Fibroblast of lung (primary cell): Measurements from ENCODE around the gene GPR176. TPM values are rescaled to one million over a fixed set of nuclear protein-coding genes. Genes with fewer than 3 reads are reported as not detected.

ENCODE experiments used
- DNase-seq, 2 donors: peaks; one replicate each; pipeline versions ENCODE4 v3.0.0 to v3.0.0-alpha.2; 2010; ENCODE audit warnings: low read depth in 2 of 2
- H2AFZ ChIP-seq: 2 replicates; pipeline ENCODE4 v1.5.1; 2012; ENCODE audit warnings: low read length, control low read depth, inconsistent platforms
- H3K27ac ChIP-seq: 2 replicates; pipeline ENCODE4 v1.5.1; 2011; ENCODE audit warnings: low read length, control low read depth; ENCODE audit not compliant: insufficient read depth
- H3K27me3 ChIP-seq: 2 replicates; pipeline ENCODE4 v1.5.1; 2011; ENCODE audit warnings: mild to moderate bottlenecking, low read length; ENCODE audit not compliant: control insufficient read depth, insufficient read depth
- H3K36me3 ChIP-seq: 2 replicates; pipeline ENCODE4 v1.5.1; 2011; ENCODE audit warnings: low read length; ENCODE audit not compliant: control insufficient read depth, insufficient read depth
- H3K4me1 ChIP-seq: 2 replicates; pipeline ENCODE4 v1.5.1; 2011; ENCODE audit warnings: low read length; ENCODE audit not compliant: control insufficient read depth, insufficient read depth; ENCODE audit errors: extremely low read depth
- H3K4me2 ChIP-seq: 2 replicates; pipeline ENCODE4 v1.5.1; 2011; ENCODE audit warnings: low read length, control low read depth; ENCODE audit not compliant: insufficient read depth; ENCODE audit errors: extremely low read depth
- H3K4me3 ChIP-seq, 4 experiments: fragments of 200-600 bp in 1 of 4; sonication (generic) in 1 of 4; replicated peaks in 1 of 4; 2 replicates each; pipeline ENCODE4 v1.5.1; 2011 to 2016; ENCODE audit warnings: low read length in 4 of 4, low read depth in 3 of 4, mild to moderate bottlenecking in 3 of 4, control low read depth in 2 of 4, inconsistent platforms in 1 of 4, mixed read lengths in 1 of 4; ENCODE audit not compliant: insufficient read depth in 1 of 4; ENCODE audit errors: control extremely low read depth in 1 of 4
- H3K79me2 ChIP-seq: 2 replicates; pipeline ENCODE4 v1.5.1; 2012; ENCODE audit warnings: mild to moderate bottlenecking, low read length, inconsistent platforms; ENCODE audit not compliant: control insufficient read depth, insufficient read depth
- H3K9ac ChIP-seq: 2 replicates; pipeline ENCODE4 v1.5.1; 2011; ENCODE audit warnings: mild to moderate bottlenecking, low read length, control low read depth; ENCODE audit not compliant: insufficient read depth
- H3K9me3 ChIP-seq: 2 replicates; pipeline ENCODE4 v1.5.1; 2012; ENCODE audit warnings: low read depth, low read length; ENCODE audit not compliant: control insufficient read depth, insufficient read depth
- H4K20me1 ChIP-seq: 2 replicates; pipeline ENCODE4 v1.5.1; 2011; ENCODE audit warnings: low read length; ENCODE audit not compliant: control insufficient read depth, insufficient read depth; ENCODE audit errors: extremely low read depth
- EZH2 ChIP-seq: IDR thresholded peaks from 2 replicates; pipeline ENCODE4 v1.5.1; 2012; ENCODE audit warnings: low read length, control low read depth, mild to moderate bottlenecking; ENCODE audit errors: missing control alignments
- polyA plus RNA-seq, 2 donors: library from polyadenylated mRNA; depleted of rRNA in 1 of 2; stranded (reverse) in 1 of 2; unstranded in 1 of 2; fragments of >200 nt; gene quantifications; 2 replicates each; pipeline ENCODE4 v1.2.1, GENCODE V29; 2011 to 2012; ENCODE audit warnings: missing spikeins in 1 of 2
- total RNA-seq: library from RNA; depleted of rRNA; stranded (reverse); fragments of >200 nt; gene quantifications from 2 replicates; pipeline ENCODE4 v1.2.1, GENCODE V29; 2014
- TF ChIP-seq, protein P1 (sequence below), 2 donors: IDR thresholded peaks in 1 of 2; conservative IDR thresholded peaks in 1 of 2; 1 replicate in 1 of 2; 2 replicates in 1 of 2; pipeline ENCODE4 v1.5.1; 2011 to 2012; ENCODE audit warnings: low read length in 2 of 2, control low read depth in 1 of 2, inconsistent platforms in 1 of 2, low read depth in 1 of 2, mild to moderate bottlenecking in 1 of 2

Gene GPR176
- total and polyA plus RNA-seq, 2 donors (not counting 1 experiment from before 2014, with no cell fraction given), result 124 to 179 TPM

DNA sequence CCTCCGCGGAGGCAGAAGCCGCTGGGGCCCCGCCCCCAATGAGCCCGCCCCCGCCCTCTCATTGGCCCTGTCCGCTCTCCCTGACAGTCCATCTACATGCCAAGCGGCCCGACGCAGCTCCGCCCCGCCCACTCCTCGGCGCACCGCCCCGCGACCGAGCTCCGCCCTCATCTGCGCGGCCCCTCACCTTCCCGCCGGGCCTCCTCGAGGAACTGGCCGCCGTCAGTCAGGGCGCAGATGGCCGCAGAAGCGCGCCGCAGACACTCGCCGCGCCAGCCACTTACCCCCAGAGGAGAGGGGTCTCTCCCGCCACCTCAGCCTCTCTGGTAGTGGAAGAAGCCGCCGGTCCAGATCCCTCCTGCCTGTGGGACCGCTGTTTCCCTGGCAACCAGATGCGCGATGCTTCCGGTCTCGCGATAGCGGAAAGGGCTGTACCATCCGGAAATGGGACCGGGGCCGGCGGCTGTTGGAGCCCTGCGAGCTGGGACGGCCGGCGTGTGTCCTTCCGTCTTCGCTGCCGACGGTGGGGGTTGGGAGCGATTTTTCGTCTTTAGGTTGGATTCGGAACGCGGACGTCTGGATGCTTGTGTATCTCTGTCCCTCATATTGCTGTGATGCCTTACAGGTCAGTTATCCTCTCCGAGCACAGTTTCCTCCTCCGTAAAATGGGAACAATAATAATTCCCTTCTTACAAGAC is 137.5 kb downstream of the GPR176 start, which contains the start of gene FSIP1:
FSIP1 (minus strand) TSS at position 401 of the 698 bp plus-strand sequence. CDS start 6,317 bp downstream, outside the sequence.
- Histone ChIP-seq H3K9ac (peak within 1 kb of the TSS; percentile 81), H3K27ac (peak within 1 kb of the TSS; percentile 80), H4K20me1 (no peaks in the 10 kb centered on the region), H3K4me1 (peaks cover 10% of the 10 kb centered on the region), H3K36me3 (no peaks in the 10 kb centered on the region), H3K79me2 (peaks cover 7% of the 10 kb centered on the region), H3K27me3 (no peaks in the 10 kb centered on the region), H3K4me2 (peak within 1 kb of the TSS; percentile 72), H3K4me3 (peak within 1 kb of the TSS; percentile 73 to 96 (median 81)), H3K9me3 (no peaks in the 10 kb centered on the region), H2AFZ (peak within 1 kb of the TSS; percentile 80)
- peak; percentile 95 to 97 for DNase-seq
- TF ChIP-seq, protein P1, sequence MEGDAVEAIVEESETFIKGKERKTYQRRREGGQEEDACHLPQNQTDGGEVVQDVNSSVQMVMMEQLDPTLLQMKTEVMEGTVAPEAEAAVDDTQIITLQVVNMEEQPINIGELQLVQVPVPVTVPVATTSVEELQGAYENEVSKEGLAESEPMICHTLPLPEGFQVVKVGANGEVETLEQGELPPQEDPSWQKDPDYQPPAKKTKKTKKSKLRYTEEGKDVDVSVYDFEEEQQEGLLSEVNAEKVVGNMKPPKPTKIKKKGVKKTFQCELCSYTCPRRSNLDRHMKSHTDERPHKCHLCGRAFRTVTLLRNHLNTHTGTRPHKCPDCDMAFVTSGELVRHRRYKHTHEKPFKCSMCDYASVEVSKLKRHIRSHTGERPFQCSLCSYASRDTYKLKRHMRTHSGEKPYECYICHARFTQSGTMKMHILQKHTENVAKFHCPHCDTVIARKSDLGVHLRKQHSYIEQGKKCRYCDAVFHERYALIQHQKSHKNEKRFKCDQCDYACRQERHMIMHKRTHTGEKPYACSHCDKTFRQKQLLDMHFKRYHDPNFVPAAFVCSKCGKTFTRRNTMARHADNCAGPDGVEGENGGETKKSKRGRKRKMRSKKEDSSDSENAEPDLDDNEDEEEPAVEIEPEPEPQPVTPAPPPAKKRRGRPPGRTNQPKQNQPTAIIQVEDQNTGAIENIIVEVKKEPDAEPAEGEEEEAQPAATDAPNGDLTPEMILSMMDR (conservative IDR thresholded peaks at IDR 0.05 in 1 of 2, IDR thresholded peaks at IDR 0.05 in 1 of 2; ENCODE audit: low read depth in 1 of 2, low read length in 2 of 2), result no peak
- TF ChIP-seq EZH2, result no peak

DNA sequence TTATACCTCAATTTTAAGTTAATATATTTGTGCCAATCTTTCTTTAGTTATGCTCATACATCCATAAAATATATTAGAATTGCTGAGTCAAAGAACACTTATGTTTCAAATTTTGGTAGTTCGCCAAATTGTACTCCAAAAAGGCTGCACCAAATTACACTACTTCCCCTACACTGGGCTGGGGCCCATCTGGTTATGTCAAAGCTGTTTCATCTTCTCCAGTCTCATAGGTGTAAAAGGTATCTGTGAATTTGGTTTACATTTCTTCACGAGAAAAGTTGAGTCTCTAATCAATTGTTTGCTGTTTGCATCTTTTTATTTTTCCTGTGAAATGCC is 138.1 kb downstream of the GPR176 start:
- Histone ChIP-seq H3K4me1 (peaks cover 4% of the 10 kb centered on the region), H4K20me1 (no peaks in the 10 kb centered on the region), H3K4me2 (peak overlapping the region; percentile 68), H3K9ac (no peak overlapping the region), H3K79me2 (peaks cover 7% of the 10 kb centered on the region), H3K9me3 (no peaks in the 10 kb centered on the region), H3K27me3 (no peaks in the 10 kb centered on the region), H3K4me3 (peak overlapping the region; percentile 73 to 89 (median 74)), H3K27ac (no peak overlapping the region), H3K36me3 (no peaks in the 10 kb centered on the region), H2AFZ (peak overlapping the region; percentile 78)
- TF ChIP-seq EZH2, result no peak
- TF ChIP-seq, protein P1 (conservative IDR thresholded peaks at IDR 0.05 in 1 of 2, IDR thresholded peaks at IDR 0.05 in 1 of 2; ENCODE audit: low read depth in 1 of 2, low read length in 2 of 2), result no peak
- DNase-seq, result peak in 1 of 2 donors; percentile 17

DNA sequence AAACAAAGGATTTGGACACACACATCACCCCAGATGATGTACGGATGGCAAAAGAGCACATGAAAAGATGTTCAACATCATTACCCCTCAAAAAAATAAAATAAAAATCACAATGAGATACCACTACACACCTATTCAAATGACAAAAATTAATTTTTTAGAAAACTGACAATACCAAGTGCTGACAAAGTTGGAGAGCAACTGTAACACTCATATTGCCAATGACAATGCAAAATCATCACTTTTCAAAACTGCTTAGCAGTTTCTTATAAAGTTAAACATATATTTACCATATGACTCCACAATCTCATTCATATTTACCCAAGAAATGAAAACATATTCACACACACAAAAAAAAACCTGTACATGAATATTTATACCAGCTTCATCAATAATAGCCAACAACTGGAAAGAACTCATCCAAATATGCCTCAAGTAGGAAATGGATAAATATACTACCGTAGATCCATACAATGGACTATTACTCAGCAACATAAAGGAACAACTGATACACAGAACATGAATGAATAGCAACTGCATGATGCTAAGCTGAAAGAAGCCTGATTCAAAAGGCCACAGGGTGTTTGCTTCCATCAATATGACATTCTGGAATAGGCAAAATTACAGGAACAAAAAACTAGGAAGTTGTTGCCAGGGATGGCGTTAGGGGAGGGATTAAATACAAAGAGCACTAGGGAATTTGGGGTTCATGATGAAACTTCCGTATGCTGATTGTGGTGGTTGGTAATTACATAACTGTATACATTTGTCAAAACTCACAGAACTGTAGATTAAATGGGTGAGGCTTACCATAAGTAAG is 138.7 kb downstream of the GPR176 start:
- no peak overlapping the region for H3K9ac ChIP-seq
- no peak overlapping the region for H3K4me3 ChIP-seq
- H3K27me3 ChIP-seq, result no peaks in the 10 kb centered on the region
- no peak for DNase-seq
- no peaks in the 10 kb centered on the region for H3K36me3 ChIP-seq
- no peak overlapping the region for H3K27ac ChIP-seq
- TF ChIP-seq, protein P1 (conservative IDR thresholded peaks at IDR 0.05 in 1 of 2, IDR thresholded peaks at IDR 0.05 in 1 of 2; ENCODE audit: low read depth in 1 of 2, low read length in 2 of 2), result no peak
- no peak for TF ChIP-seq EZH2
- H4K20me1 ChIP-seq, result no peaks in the 10 kb centered on the region
- H3K9me3 ChIP-seq, result no peaks in the 10 kb centered on the region
- H3K4me2 ChIP-seq, result no peak overlapping the region
- no peak overlapping the region for H2AFZ ChIP-seq
- peaks cover 4% of the 10 kb centered on the region for H3K4me1 ChIP-seq
- H3K79me2 ChIP-seq, result peaks cover 7% of the 10 kb centered on the region
